Loucy (cell line): ENCODE measurements around the gene TIMM44.
A peak's percentile ranks its signal among the peaks of the same experiment; 100 is the strongest.

ENCODE experiments used
- H2AFZ ChIP-seq: fragments of 200-600 bp; sonication (generic); 2 replicates; pipeline ENCODE4 v1.6.0; 2016; ENCODE audit warnings: antibody characterized with exemption, mild to moderate bottlenecking, low read length, moderate library complexity
- H3F3A ChIP-seq: fragments of 200-600 bp; 2 replicates; pipeline ENCODE4 v1.6.0; 2016; ENCODE audit warnings: antibody characterized with exemption, low read depth, mild to moderate bottlenecking
- H3K27me3 ChIP-seq: fragments of 200-600 bp; sonication (generic); 2 replicates; pipeline ENCODE4 v1.6.1; 2014; ENCODE audit warnings: low read length, mild to moderate bottlenecking; ENCODE audit not compliant: insufficient read depth, poor library complexity, severe bottlenecking
- H3K36me3 ChIP-seq: fragments of 200-600 bp; sonication (generic); 2 replicates; pipeline ENCODE4 v1.6.1; 2016; ENCODE audit warnings: low read length; ENCODE audit not compliant: insufficient read depth
- H3K4me1 ChIP-seq: fragments of 200-600 bp; sonication (generic); 2 replicates; pipeline ENCODE4 v1.5.1; 2014; ENCODE audit warnings: low read length, mild to moderate bottlenecking; ENCODE audit not compliant: insufficient read depth, poor library complexity, severe bottlenecking
- H3K4me2 ChIP-seq: fragments of 200-600 bp; sonication (generic); 2 replicates; pipeline ENCODE4 v1.6.0; 2014; ENCODE audit warnings: antibody characterized with exemption, low read length, low read depth, mild to moderate bottlenecking; ENCODE audit not compliant: poor library complexity, severe bottlenecking
- H3K4me3 ChIP-seq: fragments of 200-600 bp; sonication (generic); 2 replicates; pipeline ENCODE4 v1.5.1; 2014; ENCODE audit warnings: low read length, mild to moderate bottlenecking, mixed read lengths; ENCODE audit not compliant: poor library complexity, severe bottlenecking
- H3K79me2 ChIP-seq: fragments of 200-600 bp; sonication (generic); 2 replicates; pipeline ENCODE4 v1.6.1; 2014; ENCODE audit warnings: low read length; ENCODE audit not compliant: insufficient read depth
- H3K9ac ChIP-seq: fragments of 200-600 bp; sonication (generic); 2 replicates; pipeline ENCODE4 v1.6.0; 2014; ENCODE audit warnings: mild to moderate bottlenecking, low read depth, low read length, moderate library complexity; ENCODE audit not compliant: poor library complexity, severe bottlenecking
- H3K9me2 ChIP-seq: fragments of 200-600 bp; sonication (generic); replicated peaks from 2 replicates; pipeline ENCODE4 v1.6.1; 2016; ENCODE audit warnings: low read depth, low read length, mixed read lengths
- H3K9me3 ChIP-seq: fragments of 200-600 bp; sonication (generic); 2 replicates; pipeline ENCODE4 v1.6.1; 2014; ENCODE audit warnings: mild to moderate bottlenecking, antibody characterized with exemption, low read length, low read depth; ENCODE audit not compliant: insufficient read depth
- H4K20me1 ChIP-seq: fragments of 200-600 bp; sonication (generic); 2 replicates; pipeline ENCODE4 v1.6.0; 2014; ENCODE audit warnings: antibody characterized with exemption, low read length, mild to moderate bottlenecking; ENCODE audit not compliant: insufficient read depth, poor library complexity, severe bottlenecking
- CTCF ChIP-seq: fragments of 200-600 bp; sonication (generic); conservative IDR thresholded peaks from 2 replicates; pipeline ENCODE4 v1.5.1; 2014; ENCODE audit warnings: mild to moderate bottlenecking, antibody characterized with exemption, low read length
- EZH2phosphoT487 ChIP-seq: fragments of 200-600 bp; IDR thresholded peaks from 2 replicates; pipeline ENCODE4 v1.6.1; 2018; ENCODE audit warnings: antibody characterized with exemption, mild to moderate bottlenecking, moderate library complexity, borderline replicate concordance

The TIMM44 gene

GRCh38 chr19:7910321-7911161 lies 32.9 kb downstream of the TIMM44 start:
- no peak for TF ChIP-seq CTCF
- TF ChIP-seq EZH2phosphoT487: no peak
- Histone ChIP-seq H3K9me2 (no peaks in the 10 kb centered on the region), H3K27me3 (no peaks in the 10 kb centered on the region), H3K4me2 (no peak overlapping the region), H3K36me3 (peaks cover 20% of the 10 kb centered on the region; the same call in 1 of the 2 replicates), H4K20me1 (peaks cover 23% of the 10 kb centered on the region), H2AFZ (no peak overlapping the region), H3K4me1 (peaks cover 8% of the 10 kb centered on the region), H3K9ac (no peak overlapping the region), H3K79me2 (peaks cover 30% of the 10 kb centered on the region), H3K4me3 (no peak overlapping the region), H3K9me3 (no peaks in the 10 kb centered on the region), H3F3A (no peaks in the 10 kb centered on the region)

GRCh38 chr19:7909471-7910067 lies 33.9 kb downstream of the TIMM44 start:
- no peaks in the 10 kb centered on the region for H3K27me3 ChIP-seq
- H3K9me3 ChIP-seq: no peaks in the 10 kb centered on the region
- no peak overlapping the region for H2AFZ ChIP-seq
- H3K9me2 ChIP-seq: no peaks in the 10 kb centered on the region
- H3K9ac ChIP-seq: no peak overlapping the region
- no peak for TF ChIP-seq CTCF
- TF ChIP-seq EZH2phosphoT487: no peak
- H3K36me3 ChIP-seq: peaks cover 20% of the 10 kb centered on the region; the same call in 1 of the 2 replicates
- peaks cover 40% of the 10 kb centered on the region for H3K79me2 ChIP-seq
- H3F3A ChIP-seq: no peaks in the 10 kb centered on the region
- no peak overlapping the region for H3K4me2 ChIP-seq
- H3K4me1 ChIP-seq: peaks cover 18% of the 10 kb centered on the region
- peaks cover 33% of the 10 kb centered on the region for H4K20me1 ChIP-seq
- H3K4me3 ChIP-seq: no peak overlapping the region

- Histone ChIP-seq H3K36me3 (peaks cover 20% of the 10 kb centered on the region; the same call in 1 of the 2 replicates), H4K20me1 (peaks cover 39% of the 10 kb centered on the region)
Observed at GRCh38 chr19:7908742-7909461, 34.6 kb downstream of the TIMM44 start.

More at GRCh38 chr19:7908742-7909461, 34.6 kb downstream of the TIMM44 start:
- Histone ChIP-seq H3K9me2 (no peaks in the 10 kb centered on the region), H2AFZ (no peak overlapping the region), H3K4me2 (peak overlapping the region; percentile 50), H3K4me3 (peak overlapping the region; percentile 13), H3K4me1 (peaks cover 19% of the 10 kb centered on the region), H3F3A (no peaks in the 10 kb centered on the region), H3K9me3 (no peaks in the 10 kb centered on the region), H3K9ac (no peak overlapping the region), H3K79me2 (peaks cover 46% of the 10 kb centered on the region), H3K27me3 (no peaks in the 10 kb centered on the region)
- TF ChIP-seq EZH2phosphoT487 (no peak), CTCF (no peak)
